Kidney tubule cell (primary cell): Measurements from ENCODE around the gene RAB28.

Source experiments
- DNase-seq: peaks from one replicate; pipeline ENCODE4 v3.0.0-alpha.2; 2018; ENCODE audit warnings: low spot score

RAB28 gene

DNA sequence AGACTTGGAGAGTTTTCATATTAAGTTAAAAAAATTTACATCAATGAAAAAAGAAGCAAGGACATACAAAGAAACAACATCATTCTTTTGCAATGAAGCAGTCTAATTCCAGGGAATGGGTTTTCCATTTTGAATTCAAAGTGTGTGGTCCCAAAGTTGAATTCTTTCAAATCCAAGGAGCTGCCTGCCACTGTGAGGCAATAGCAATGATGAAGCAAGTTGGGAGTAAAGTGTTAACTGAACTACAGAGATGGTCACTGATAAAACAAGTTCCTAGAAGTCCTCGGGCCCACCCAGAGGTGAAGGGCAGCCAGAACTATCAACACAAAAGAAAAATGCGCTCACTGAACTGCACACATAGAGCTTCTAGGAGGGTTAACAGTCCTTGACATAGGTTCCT, 115.9 kb downstream of the RAB28 start:
- no peak for DNase-seq

DNA sequence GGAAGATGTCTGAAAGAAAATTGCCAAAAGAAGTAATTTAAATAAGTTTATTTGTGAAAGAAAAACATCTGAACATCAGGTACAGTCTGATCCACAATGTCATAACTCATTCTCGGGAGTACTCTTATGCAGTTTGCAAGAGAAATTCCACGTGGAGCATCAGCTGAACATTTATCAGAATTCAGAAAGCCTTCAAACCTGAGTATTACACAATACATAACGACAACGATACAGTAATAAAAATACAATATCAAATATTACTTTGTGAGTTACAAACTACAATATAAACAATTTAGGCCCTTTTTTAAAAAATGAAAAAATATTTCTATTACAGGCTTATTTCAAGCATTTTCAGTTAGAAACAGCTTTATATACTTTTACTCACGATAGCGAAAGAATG, 116.4 kb downstream of the RAB28 start:
- no peak for DNase-seq

DNA sequence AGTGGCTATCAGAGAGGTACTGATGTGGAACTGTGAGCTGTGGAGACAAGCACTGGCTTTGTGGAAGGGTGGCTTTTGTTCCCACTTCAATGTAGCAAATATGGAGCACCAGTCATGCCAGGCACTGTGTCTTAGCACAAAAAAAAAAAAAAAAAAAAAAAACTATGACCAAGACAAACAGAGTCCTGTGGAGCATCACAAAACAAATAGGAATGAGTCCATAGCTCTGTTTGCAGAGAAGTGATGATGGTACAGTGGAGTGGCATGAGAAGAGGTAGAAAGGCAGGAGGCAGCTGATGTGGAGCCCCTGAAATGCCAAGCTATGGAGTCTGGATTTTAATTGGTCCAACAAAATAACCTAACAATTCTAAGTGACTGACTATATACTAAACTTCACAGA, 116.9 kb downstream of the RAB28 start:
- peak; percentile 5 for DNase-seq

DNA sequence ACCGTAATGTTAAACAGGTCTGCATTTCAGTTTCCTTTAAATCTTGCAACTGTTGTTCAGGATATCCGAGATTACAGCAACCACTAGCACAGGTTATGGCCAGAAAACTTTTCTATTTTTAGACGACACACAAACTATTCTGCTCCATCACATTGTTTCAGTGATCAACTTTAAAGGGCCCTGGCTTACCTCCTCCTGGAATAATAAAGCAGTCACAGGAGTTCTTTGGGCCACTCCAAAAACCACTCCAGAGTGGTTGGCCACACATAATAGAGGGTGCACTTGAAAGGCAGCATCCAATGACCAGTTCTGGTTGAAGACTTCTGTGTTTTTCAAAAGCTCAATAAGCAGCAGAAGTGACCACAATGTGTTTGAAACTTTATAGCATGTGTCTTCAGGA, 118.9 kb downstream of the RAB28 start:
- DNase-seq, result no peak

- no peak for DNase-seq
These were observed 119.5 kb downstream of the RAB28 start for GRCh38 chr4:13364653-13365052.

- DNase-seq, result no peak
These were observed 120.0 kb downstream of the RAB28 start for GRCh38 chr4:13364172-13364571.

DNA sequence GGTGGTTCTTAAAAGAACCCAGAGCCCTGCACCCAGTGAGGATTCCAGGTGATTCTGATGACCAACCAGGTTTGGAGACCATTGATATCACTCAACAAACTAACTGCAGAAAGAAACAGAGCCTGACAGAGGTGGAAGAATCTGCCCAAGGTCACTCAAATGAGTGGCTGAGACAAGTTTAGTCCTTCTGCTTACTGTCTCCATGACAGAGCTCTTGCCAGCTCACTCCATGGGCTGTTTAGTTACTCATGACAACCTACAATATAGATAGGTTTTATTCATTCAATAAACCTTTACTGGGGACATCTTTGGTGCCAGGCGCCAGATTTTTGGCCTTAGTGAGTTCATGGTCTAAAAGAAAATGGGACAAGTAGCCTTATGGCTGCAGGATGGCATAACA, 124.3 kb downstream of the RAB28 start:
- no peak for DNase-seq

GRCh38 chr4:13355111-13355880, 128.8 kb downstream of the RAB28 start:
- DNase-seq, result no peak

- DNase-seq, result no peak
These were observed 135.0 kb downstream of the RAB28 start for GRCh38 chr4:13349096-13349495.

GRCh38 chr4:13348216-13348615, 135.9 kb downstream of the RAB28 start:
- no peak for DNase-seq

DNA sequence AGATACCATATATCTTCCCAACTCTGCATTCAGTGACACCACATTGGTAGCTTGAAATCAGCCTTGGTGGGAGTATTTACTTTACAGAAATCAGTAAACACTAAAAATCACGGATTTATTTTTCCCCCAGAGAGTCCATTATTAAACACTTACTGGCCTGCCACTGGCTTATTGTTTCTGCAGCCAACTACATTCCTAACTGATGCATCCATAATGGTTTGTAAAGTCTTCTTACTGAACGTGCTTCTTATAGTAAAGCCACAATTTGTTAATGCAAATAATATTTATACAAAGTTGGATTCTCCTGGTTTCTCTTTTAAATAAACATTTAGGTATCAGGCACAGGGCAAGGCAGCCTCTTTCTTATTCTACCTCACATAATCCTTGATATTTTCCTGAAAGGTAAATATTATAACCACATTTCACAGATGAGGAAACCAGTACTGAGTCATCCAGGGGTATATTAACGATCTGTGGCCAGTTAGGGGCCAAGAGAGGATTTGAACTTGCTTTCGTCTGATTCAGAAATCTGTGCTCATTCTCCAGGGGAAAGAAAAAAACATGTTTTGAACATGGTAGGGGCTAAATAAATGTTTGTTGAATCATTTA, 136.5 kb downstream of the RAB28 start:
- no peak for DNase-seq

DNA sequence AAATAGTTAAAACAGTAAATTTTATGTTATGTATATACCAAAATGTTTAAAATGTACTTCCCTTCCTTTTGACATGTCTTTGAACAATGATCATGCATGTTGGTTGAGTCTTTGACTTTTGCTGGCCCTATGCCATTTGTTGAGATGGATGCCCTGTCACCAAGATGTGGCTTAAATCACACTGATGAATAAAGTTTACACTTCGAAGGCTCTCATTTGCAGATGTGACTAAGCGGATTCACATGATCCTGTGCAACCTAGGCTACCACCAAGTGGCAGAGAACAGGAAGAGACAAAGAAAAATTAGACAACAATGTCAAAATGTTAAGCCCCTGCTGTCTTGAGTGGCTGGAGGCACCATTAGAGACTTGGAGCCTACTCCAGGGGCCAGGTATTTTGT, 139.9 kb downstream of the RAB28 start:
- DNase-seq, result peak; percentile 19

DNA sequence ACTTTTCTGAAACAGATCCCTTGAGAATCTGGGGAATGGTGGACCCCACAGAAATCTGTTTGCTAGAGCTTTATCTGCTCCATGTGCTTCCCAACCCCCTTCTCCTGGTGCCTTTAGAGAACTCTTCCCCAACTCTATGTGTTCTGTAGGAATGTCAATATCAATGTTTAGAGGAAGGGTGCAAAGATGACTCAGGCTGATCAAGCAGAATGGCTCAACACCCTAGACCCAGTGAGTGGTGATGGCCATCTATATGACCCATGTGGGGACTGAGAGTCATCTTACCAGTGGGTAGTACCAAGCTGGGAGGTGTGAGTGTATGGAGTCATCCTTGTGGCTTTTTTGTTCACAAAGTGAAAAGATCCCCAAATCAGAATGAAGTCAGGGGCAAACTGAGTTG, 143.5 kb downstream of the RAB28 start:
- no peak for DNase-seq

DNA sequence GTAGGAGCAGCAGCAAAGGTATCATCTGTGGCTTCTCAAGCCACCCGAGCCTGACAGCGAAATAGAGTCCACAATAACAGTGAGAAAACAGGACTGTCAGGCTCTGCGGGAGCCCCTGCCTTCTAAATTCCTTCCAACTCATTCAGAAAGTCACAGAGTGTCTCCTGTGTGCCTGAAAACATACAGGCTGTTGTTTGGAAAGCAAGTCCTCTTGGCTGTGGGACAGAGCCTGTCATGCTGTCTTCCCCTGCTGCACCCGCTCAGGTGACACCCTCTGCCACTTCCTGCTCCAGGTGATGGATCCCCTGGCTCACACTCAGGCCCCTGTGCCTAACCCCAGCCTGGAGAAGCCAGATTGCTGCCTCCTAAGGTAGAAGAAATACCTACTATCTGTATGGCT, 152.3 kb downstream of the RAB28 start:
- DNase-seq, result no peak

GRCh38 chr4:13329963-13330362, 154.2 kb downstream of the RAB28 start:
- peak; percentile 49 for DNase-seq

GRCh38 chr4:13329340-13329850, 154.7 kb downstream of the RAB28 start:
- no peak for DNase-seq

- DNase-seq, result peak; percentile 51
These were observed 155.5 kb downstream of the RAB28 start for GRCh38 chr4:13328591-13328990.

DNA sequence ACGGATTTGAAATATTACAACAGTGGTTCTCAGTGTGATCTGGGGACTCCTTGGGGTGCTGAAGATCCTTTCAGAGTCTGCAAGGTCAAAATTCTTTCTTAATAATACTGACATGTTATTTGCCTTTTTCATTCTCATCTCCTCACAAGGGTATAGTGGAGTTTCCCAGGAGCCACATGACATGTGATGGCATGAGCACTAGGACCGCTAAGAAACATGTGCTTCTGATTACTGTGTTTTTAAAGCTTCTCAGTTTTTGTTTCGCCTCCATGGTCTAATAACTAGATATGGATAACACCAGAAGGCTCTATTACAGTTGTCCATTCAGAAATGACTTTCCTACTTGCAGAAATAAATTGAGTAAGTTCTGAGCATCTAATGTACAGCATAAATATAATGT, 156.1 kb downstream of the RAB28 start:
- DNase-seq, result no peak

DNA sequence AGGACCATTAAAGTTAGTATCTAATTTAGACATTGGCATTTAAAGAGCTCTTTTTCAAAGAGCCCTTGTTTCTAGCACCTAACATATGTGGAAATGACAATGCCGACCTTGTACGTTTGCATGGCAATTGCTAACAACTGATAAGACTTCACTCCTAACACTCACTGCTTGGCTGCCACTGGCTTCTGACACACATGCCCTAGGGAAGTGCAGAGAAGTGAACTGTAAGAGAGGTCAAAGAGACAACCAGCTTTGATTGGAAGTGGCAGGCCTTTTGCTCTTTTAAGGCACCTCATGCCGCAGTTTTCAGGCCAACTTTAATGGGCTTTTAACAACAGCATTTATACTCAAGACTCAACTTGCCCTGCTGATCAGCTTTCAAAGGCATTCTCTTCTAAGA, 158.4 kb downstream of the RAB28 start:
- DNase-seq, result no peak

DNA sequence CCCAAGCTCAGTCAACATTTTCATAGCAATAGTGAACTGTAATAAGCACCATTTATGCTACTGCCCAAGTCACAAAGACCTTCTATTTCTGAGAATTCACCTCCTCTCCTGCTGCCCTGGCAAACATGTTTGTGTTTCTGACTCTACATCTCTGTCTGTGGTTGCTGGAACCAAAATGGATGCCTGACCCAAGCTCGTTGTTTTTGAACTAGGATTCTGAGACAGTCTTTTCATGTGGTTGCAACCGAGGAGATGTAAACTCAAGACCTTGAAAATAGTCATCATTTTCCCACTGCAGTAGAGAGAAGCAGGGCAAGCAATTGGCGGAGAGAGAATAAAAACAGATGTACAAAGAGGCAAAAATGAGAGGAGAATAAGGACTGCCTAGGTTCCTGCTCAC, 160.2 kb downstream of the RAB28 start:
- no peak for DNase-seq

DNA sequence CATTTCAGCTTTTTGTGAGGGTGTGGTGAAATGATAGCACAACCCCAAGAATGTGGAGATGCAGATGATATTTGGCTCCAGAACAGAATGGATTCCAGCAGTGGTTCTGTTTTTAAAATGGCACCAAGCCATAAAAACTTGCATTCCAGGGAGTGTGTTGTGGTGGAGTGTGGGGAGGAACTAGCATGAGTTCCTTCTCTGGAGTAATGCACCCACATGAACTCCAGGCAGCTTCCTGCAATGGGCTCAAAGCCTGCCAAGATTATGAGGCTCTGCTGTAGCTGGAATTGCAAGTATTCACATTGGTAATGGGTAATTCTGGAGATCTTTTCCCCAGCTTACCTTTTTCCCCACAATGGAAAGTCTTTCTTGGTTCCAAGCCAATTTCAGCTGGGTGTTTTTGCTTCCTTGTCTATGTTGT, 161.4 kb downstream of the RAB28 start:
- peak; percentile 66 for DNase-seq
